HG03442 (cell line): ENCODE results near the gene CLNK.
"Not testable (repeated sequence)": the region's sequence is repeated elsewhere in the genome, so short reads cannot be mapped to it uniquely, and the experiment has no call there.

Source experiments
- ATAC-seq: cut with Tn5 transposase; IDR thresholded peaks from one replicate; pipeline ENCODE4 v1.9.1; 2021; ENCODE audit warnings: mild to moderate bottlenecking, moderate library complexity; ENCODE audit not compliant: unreplicated experiment

The CLNK gene

GRCh38 chr4:10581022-10581421 is 103.5 kb downstream of the CLNK start:
- ATAC-seq: no peak

GRCh38 chr4:10579648-10580047 is 104.9 kb downstream of the CLNK start:
- ATAC-seq: no peak

GRCh38 chr4:10577508-10578426 is 106.8 kb downstream of the CLNK start:
- no peak for ATAC-seq

GRCh38 chr4:10577018-10577417 is 107.5 kb downstream of the CLNK start:
- ATAC-seq: peak; percentile 72

GRCh38 chr4:10576236-10576635 is 108.3 kb downstream of the CLNK start:
- ATAC-seq: no peak

GRCh38 chr4:10575414-10575813 is 109.2 kb downstream of the CLNK start:
- ATAC-seq: no peak

- not testable (repeated sequence) for ATAC-seq
Measured at GRCh38 chr4:10574553-10574952, 110.0 kb downstream of the CLNK start.

GRCh38 chr4:10571909-10572308 is 112.7 kb downstream of the CLNK start:
- ATAC-seq: no peak

- no peak for ATAC-seq
Measured at GRCh38 chr4:10569491-10569890, 115.1 kb downstream of the CLNK start.

GRCh38 chr4:10567766-10568165 is 116.8 kb downstream of the CLNK start:
- ATAC-seq: no peak

- ATAC-seq: no peak
Measured at GRCh38 chr4:10565166-10565780, 119.3 kb downstream of the CLNK start.

- ATAC-seq: peak; percentile 74
Measured at GRCh38 chr4:10554694-10555093, 129.9 kb downstream of the CLNK start.

GRCh38 chr4:10554121-10554520 is 130.4 kb downstream of the CLNK start:
- no peak for ATAC-seq

GRCh38 chr4:10552591-10553280 is 131.8 kb downstream of the CLNK start:
- no peak for ATAC-seq

- peak; percentile 69 for ATAC-seq
Measured at GRCh38 chr4:10535912-10536311, 148.7 kb downstream of the CLNK start.

GRCh38 chr4:10534820-10535219 is 149.7 kb downstream of the CLNK start:
- no peak for ATAC-seq

- ATAC-seq: no peak
Measured at GRCh38 chr4:10532155-10532554, 152.4 kb downstream of the CLNK start.

- ATAC-seq: no peak
Measured at GRCh38 chr4:10530137-10530786, 154.3 kb downstream of the CLNK start.

- no peak for ATAC-seq
Measured at GRCh38 chr4:10529291-10530136, 155.1 kb downstream of the CLNK start.

GRCh38 chr4:10527438-10527837 is 157.1 kb downstream of the CLNK start:
- no peak for ATAC-seq
